Neural cell (in vitro differentiated cells): ENCODE measurements around the gene STPG2. TPM values are rescaled to one million over a fixed set of nuclear protein-coding genes. Genes with fewer than 3 reads are reported as not detected.

Source experiments
- H2AFZ ChIP-seq: fragments of 200-600, 300-800 bp; sonication (generic), shearing (Covaris generic); 2 replicates; pipeline ENCODE4 v1.6.0; 2014; ENCODE audit warnings: low read depth, mild to moderate bottlenecking, antibody characterized with exemption, low read length, moderate library complexity
- H3F3A ChIP-seq: fragments of 200-600 bp; shearing (Covaris generic); 2 replicates; pipeline ENCODE4 v1.6.1; 2016; ENCODE audit warnings: mild to moderate bottlenecking, moderate library complexity, mixed read lengths, antibody characterized with exemption, low read length; ENCODE audit not compliant: insufficient read depth, poor library complexity, severe bottlenecking
- H3K27ac ChIP-seq: fragments of 200-600, 300-800 bp; sonication (generic), shearing (Covaris generic); 2 replicates; pipeline ENCODE4 v1.5.1; 2014; ENCODE audit warnings: mild to moderate bottlenecking, low read length, moderate library complexity
- H3K27me3 ChIP-seq: fragments of 300-800, 200-600 bp; sonication (generic), shearing (Covaris generic); 2 replicates; pipeline ENCODE4 v1.6.0; 2014; ENCODE audit warnings: mild to moderate bottlenecking, low read depth, low read length, moderate library complexity; ENCODE audit not compliant: insufficient read depth
- H3K36me3 ChIP-seq: fragments of 300-800, 200-600 bp; sonication (generic), shearing (Covaris generic); 2 replicates; pipeline ENCODE4 v1.5.1; 2014; ENCODE audit warnings: mild to moderate bottlenecking, antibody characterized with exemption, low read length, moderate library complexity; ENCODE audit not compliant: insufficient read depth
- H3K4me2 ChIP-seq: fragments of 300-800, 200-600 bp; sonication (generic), shearing (Covaris generic); 2 replicates; pipeline ENCODE4 v1.6.0; 2014; ENCODE audit warnings: mild to moderate bottlenecking, low read length
- H3K4me3 ChIP-seq: fragments of 300-800, 200-600 bp; sonication (generic), shearing (Covaris generic); 2 replicates; pipeline ENCODE4 v1.5.1; 2014; ENCODE audit warnings: mild to moderate bottlenecking, low read length, moderate library complexity
- H3K79me2 ChIP-seq: fragments of 200-600 bp; shearing (Covaris generic); replicated peaks from 2 replicates; pipeline ENCODE4 v1.6.0; 2014; ENCODE audit warnings: mild to moderate bottlenecking, low read length, moderate library complexity; ENCODE audit not compliant: insufficient read depth
- H3K9ac ChIP-seq: fragments of 300-800, 200-600 bp; sonication (generic), shearing (Covaris generic); 2 replicates; pipeline ENCODE4 v1.6.1; 2016; ENCODE audit warnings: mild to moderate bottlenecking, low read length, mixed read lengths
- H3K9me2 ChIP-seq: fragments of 200-600 bp; shearing (Covaris generic); 2 replicates; pipeline ENCODE4 v1.6.1; 2016; ENCODE audit warnings: mild to moderate bottlenecking, low read length, mixed read lengths; ENCODE audit not compliant: insufficient read depth
- H3K9me3 ChIP-seq: fragments of 200-600, 300-800 bp; sonication (generic), shearing (Covaris generic); 2 replicates; pipeline ENCODE4 v1.6.1; 2016; ENCODE audit warnings: mild to moderate bottlenecking, mixed run types, low read length, moderate library complexity, mixed read lengths
- H4K20me1 ChIP-seq: fragments of 200-600 bp; shearing (Covaris generic); 2 replicates; pipeline ENCODE4 v1.6.1; 2016; ENCODE audit warnings: mild to moderate bottlenecking, mixed run types; ENCODE audit not compliant: insufficient read depth
- EP300 ChIP-seq: fragments of 450-650 bp; conservative IDR thresholded peaks from 2 replicates; pipeline ENCODE4 v1.6.1; 2014; ENCODE audit warnings: antibody characterized with exemption, mild to moderate bottlenecking, moderate library complexity; ENCODE audit not compliant: poor library complexity, severe bottlenecking
- EZH2 ChIP-seq: fragments of 200-600, 300-800 bp; shearing (Covaris generic), sonication (generic); IDR thresholded peaks from 2 replicates; pipeline ENCODE4 v1.6.1; 2014; ENCODE audit warnings: antibody characterized with exemption, low read length, borderline replicate concordance, mild to moderate bottlenecking; ENCODE audit not compliant: insufficient read depth, poor library complexity, severe bottlenecking
- MXI1 ChIP-seq: fragments of 450-650 bp; conservative IDR thresholded peaks from 2 replicates; pipeline ENCODE4 v1.6.1; 2014; ENCODE audit warnings: antibody characterized with exemption, mild to moderate bottlenecking; ENCODE audit not compliant: poor library complexity, severe bottlenecking
- POLR2AphosphoS5 ChIP-seq: IDR thresholded peaks from 2 replicates; pipeline ENCODE4 v1.6.1; 2012
- RAD21 ChIP-seq: fragments of 450-650 bp; conservative IDR thresholded peaks from 2 replicates; pipeline ENCODE4 v1.6.1; 2014; ENCODE audit warnings: antibody characterized with exemption, mild to moderate bottlenecking, moderate library complexity
- SMC3 ChIP-seq: fragments of 450-650 bp; conservative IDR thresholded peaks from 2 replicates; pipeline ENCODE4 v1.6.1; 2014; ENCODE audit warnings: antibody characterized with exemption, mild to moderate bottlenecking, moderate library complexity; ENCODE audit not compliant: poor library complexity
- TAF1 ChIP-seq: IDR thresholded peaks from 2 replicates; pipeline ENCODE4 v1.6.1; 2012; ENCODE audit warnings: low read depth
- polyA plus RNA-seq: library from polyadenylated mRNA; depleted of rRNA; stranded (reverse); fragments of >200 nt; gene quantifications from 2 replicates; pipeline ENCODE4 v1.2.3, GENCODE V29; 2014
- TF ChIP-seq, protein P1 (sequence below): IDR thresholded peaks from 2 replicates; pipeline ENCODE4 v1.6.1; 2012; ENCODE audit warnings: borderline replicate concordance
- TF ChIP-seq, protein P2 (sequence below): fragments of 450-650 bp; IDR thresholded peaks from 2 replicates; pipeline ENCODE4 v1.5.1; 2014; ENCODE audit warnings: antibody characterized with exemption, mild to moderate bottlenecking, moderate library complexity; ENCODE audit not compliant: poor library complexity, severe bottlenecking

STPG2 gene
- polyA plus RNA-seq, 1 donor from 2014 or later, result not detected

DNA sequence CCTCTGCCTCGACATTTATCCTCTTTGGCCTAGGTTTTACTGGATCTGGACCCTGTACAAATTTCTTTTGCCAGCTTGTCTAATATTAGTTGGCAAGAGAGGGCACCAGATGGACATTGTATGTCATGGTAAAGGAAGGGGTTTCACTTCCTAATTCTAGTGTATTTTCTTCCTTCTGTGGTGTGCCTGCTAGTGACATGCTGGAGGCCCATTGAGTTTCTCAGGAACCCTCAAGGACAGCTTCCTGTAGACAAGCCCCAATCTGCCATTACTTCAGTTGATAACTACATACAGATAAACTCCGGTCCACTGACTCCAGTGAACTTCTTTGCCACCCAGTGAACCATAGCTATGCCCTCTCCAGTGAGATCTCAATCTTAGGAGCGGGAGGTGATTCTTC is 116.9 kb downstream of the STPG2 start:
- no peaks in the 10 kb centered on the region for H3K27me3 ChIP-seq
- no peak overlapping the region for H3K4me2 ChIP-seq
- H3K9me3 ChIP-seq, result no peaks in the 10 kb centered on the region
- H3F3A ChIP-seq, result no peaks in the 10 kb centered on the region
- H4K20me1 ChIP-seq, result no peaks in the 10 kb centered on the region
- H3K9ac ChIP-seq, result no peak overlapping the region
- H3K27ac ChIP-seq, result no peak overlapping the region
- H3K9me2 ChIP-seq, result no peaks in the 10 kb centered on the region
- TF ChIP-seq RAD21 (no peak), POLR2AphosphoS5 (no peak), SMC3 (no peak), TAF1 (no peak), EZH2 (no peak), MXI1 (no peak), EP300 (no peak)
- TF ChIP-seq, protein P1, sequence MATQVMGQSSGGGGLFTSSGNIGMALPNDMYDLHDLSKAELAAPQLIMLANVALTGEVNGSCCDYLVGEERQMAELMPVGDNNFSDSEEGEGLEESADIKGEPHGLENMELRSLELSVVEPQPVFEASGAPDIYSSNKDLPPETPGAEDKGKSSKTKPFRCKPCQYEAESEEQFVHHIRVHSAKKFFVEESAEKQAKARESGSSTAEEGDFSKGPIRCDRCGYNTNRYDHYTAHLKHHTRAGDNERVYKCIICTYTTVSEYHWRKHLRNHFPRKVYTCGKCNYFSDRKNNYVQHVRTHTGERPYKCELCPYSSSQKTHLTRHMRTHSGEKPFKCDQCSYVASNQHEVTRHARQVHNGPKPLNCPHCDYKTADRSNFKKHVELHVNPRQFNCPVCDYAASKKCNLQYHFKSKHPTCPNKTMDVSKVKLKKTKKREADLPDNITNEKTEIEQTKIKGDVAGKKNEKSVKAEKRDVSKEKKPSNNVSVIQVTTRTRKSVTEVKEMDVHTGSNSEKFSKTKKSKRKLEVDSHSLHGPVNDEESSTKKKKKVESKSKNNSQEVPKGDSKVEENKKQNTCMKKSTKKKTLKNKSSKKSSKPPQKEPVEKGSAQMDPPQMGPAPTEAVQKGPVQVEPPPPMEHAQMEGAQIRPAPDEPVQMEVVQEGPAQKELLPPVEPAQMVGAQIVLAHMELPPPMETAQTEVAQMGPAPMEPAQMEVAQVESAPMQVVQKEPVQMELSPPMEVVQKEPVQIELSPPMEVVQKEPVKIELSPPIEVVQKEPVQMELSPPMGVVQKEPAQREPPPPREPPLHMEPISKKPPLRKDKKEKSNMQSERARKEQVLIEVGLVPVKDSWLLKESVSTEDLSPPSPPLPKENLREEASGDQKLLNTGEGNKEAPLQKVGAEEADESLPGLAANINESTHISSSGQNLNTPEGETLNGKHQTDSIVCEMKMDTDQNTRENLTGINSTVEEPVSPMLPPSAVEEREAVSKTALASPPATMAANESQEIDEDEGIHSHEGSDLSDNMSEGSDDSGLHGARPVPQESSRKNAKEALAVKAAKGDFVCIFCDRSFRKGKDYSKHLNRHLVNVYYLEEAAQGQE, result no peak
- TF ChIP-seq, protein P2, sequence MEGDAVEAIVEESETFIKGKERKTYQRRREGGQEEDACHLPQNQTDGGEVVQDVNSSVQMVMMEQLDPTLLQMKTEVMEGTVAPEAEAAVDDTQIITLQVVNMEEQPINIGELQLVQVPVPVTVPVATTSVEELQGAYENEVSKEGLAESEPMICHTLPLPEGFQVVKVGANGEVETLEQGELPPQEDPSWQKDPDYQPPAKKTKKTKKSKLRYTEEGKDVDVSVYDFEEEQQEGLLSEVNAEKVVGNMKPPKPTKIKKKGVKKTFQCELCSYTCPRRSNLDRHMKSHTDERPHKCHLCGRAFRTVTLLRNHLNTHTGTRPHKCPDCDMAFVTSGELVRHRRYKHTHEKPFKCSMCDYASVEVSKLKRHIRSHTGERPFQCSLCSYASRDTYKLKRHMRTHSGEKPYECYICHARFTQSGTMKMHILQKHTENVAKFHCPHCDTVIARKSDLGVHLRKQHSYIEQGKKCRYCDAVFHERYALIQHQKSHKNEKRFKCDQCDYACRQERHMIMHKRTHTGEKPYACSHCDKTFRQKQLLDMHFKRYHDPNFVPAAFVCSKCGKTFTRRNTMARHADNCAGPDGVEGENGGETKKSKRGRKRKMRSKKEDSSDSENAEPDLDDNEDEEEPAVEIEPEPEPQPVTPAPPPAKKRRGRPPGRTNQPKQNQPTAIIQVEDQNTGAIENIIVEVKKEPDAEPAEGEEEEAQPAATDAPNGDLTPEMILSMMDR, result no peak
- no peaks in the 10 kb centered on the region for H3K79me2 ChIP-seq
- H3K36me3 ChIP-seq, result no peaks in the 10 kb centered on the region
- no peak overlapping the region for H3K4me3 ChIP-seq
- H2AFZ ChIP-seq, result no peak overlapping the region

DNA sequence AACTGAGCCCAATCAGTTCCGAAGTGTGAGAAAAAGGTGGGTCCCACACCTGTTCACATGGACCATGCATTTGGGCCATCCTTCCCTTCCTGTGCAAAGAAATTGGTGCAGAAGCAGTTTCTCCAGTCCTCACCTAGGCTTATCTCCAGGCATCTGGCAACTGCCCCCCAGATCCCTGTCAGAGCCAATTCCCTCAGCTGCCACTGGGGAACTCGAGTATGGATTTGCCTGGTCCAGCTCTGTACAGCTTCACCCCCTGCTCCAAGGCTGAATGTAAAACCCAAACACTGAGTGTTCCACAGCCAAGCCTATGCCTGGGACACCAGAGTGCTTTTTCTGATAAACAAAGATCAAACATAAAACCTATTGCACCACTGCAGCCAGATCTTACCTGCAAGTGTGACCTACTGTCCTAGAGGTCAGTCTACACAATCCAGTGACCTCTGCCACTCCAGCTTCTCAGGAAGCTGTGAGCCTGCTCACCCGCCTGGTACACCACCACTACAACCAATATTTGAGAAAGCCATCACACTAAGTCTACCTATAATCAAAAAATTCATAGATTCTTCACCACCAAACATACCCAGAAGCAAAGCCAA is 136.4 kb downstream of the STPG2 start:
- TF ChIP-seq EZH2, result no peak
- TF ChIP-seq, protein P1, result no peak
- TF ChIP-seq, protein P2, result no peak
- TF ChIP-seq POLR2AphosphoS5, result no peak
- TF ChIP-seq EP300, result no peak
- TF ChIP-seq RAD21, result no peak
- TF ChIP-seq MXI1, result no peak
- no peak for TF ChIP-seq SMC3
- TF ChIP-seq TAF1, result no peak
- Histone ChIP-seq H3K4me2 (no peak overlapping the region), H3K27me3 (no peaks in the 10 kb centered on the region), H3K27ac (no peak overlapping the region), H3K9me3 (no peaks in the 10 kb centered on the region), H3K36me3 (no peaks in the 10 kb centered on the region), H3K9me2 (no peaks in the 10 kb centered on the region), H3K79me2 (no peaks in the 10 kb centered on the region), H4K20me1 (no peaks in the 10 kb centered on the region), H2AFZ (no peak overlapping the region), H3F3A (no peaks in the 10 kb centered on the region), H3K9ac (no peak overlapping the region), H3K4me3 (no peak overlapping the region)
